ENCODE results near the gene DNAH14. TPM values are rescaled to one million over a fixed set of nuclear protein-coding genes. Genes with fewer than 3 reads are reported as not detected.

DNAH14 gene
- total and polyA plus RNA-seq, 2 of the 13 experiments (the other 11 are each of a cell fraction or from before 2014, with no cell fraction given) = 4.5 to 27.5 TPM

DNA sequence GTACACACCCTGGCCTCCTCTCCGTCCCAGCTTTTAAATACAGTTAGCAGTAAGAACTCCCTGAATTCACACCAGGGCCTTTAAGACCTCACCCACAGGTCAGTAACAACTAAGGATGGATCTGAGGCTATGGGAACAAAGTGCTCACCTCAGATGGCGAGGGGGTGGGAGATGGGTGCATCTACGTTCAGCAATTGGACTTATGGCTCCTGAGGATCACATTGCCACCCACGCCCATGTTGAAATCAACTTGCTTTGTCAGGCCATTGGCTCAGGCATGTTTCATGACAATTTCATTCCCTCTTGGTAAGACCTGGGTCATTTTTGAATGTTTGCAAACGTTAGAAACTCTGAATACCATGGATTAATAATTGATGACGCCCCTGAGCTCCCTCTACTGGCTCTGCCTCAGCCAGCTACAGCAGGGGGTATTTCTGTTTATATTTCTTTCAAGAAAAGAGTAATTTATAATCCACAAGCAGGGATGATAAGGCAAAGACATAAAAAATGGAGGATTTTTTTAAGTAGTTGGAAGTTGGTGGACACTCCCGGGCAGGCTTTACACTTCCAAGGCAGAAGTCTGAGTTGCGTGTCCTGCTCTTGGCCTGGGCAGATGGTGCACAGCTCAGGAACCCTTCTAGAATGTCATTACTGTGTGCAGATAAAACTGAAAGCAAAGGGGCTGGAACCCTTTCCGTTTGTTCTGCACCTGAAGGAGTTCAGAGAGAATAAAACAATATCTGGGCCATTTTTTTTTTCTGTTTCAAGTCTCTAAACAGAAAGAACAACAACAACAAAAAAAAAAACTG is 512.0 kb downstream of the DNAH14 start (continued):
- TF ChIP-seq KLF15 (CRISPR knock-in tag; IDR thresholded peaks at IDR 0.05; ENCODE audit: borderline replicate concordance) (no peak), NR1H2 (CRISPR knock-in tag; IDR thresholded peaks at IDR 0.05; ENCODE audit: borderline replicate concordance, low read depth) (no peak), FOXJ3 (CRISPR knock-in tag; IDR thresholded peaks at IDR 0.05; ENCODE audit: borderline replicate concordance) (no peak), NCOA1 (CRISPR knock-in tag; IDR thresholded peaks at IDR 0.05) (no peak), PRMT3 (CRISPR knock-in tag; IDR thresholded peaks at IDR 0.05; ENCODE audit: borderline replicate concordance, low read depth) (no peak), SRY (CRISPR knock-in tag; IDR thresholded peaks at IDR 0.05) (no peak), ZBTB42 (CRISPR knock-in tag; IDR thresholded peaks at IDR 0.05) (no peak), NFIC (IDR thresholded peaks at IDR 0.05; ENCODE audit: low read length) (no peak), ZFX (CRISPR knock-in tag; IDR thresholded peaks at IDR 0.05; ENCODE audit: low read depth) (peak; percentile 40), ZNF501 (CRISPR knock-in tag; IDR thresholded peaks at IDR 0.05) (peak; percentile 48), ZBTB7B (CRISPR knock-in tag; IDR thresholded peaks at IDR 0.05) (0 out of 2 replicates have a peak, but pooled peaks have one; percentile 46), THYN1 (CRISPR knock-in tag; IDR thresholded peaks at IDR 0.05; ENCODE audit: borderline replicate concordance, low read depth) (no peak), ZNF24 (IDR thresholded peaks at IDR 0.05) (no peak), ZNF260 (CRISPR knock-in tag; IDR thresholded peaks at IDR 0.05; ENCODE audit: borderline replicate concordance, low read depth) (no peak), TEAD3 (CRISPR knock-in tag; optimal IDR thresholded peaks at IDR 0.05; ENCODE audit: borderline replicate concordance) (peak; percentile 42), ZNF549 (CRISPR knock-in tag; IDR thresholded peaks at IDR 0.05) (no peak), ZNF674 (CRISPR knock-in tag; IDR thresholded peaks at IDR 0.05; ENCODE audit: low read depth) (no peak), ZNF30 (CRISPR knock-in tag; IDR thresholded peaks at IDR 0.05) (no peak), ZNF33A (CRISPR knock-in tag; IDR thresholded peaks at IDR 0.05; ENCODE audit: borderline replicate concordance) (no peak), WIZ (CRISPR knock-in tag; IDR thresholded peaks at IDR 0.05) (0 out of 2 replicates have a peak, but pooled peaks have one; percentile 53), ESRRA (CRISPR knock-in tag; IDR thresholded peaks at IDR 0.05; ENCODE audit: low read depth) (0 out of 2 replicates have a peak, but pooled peaks have one; percentile 18), ZSCAN20 (CRISPR knock-in tag; IDR thresholded peaks at IDR 0.05; ENCODE audit: borderline replicate concordance) (no peak), MTA3 (CRISPR knock-in tag; IDR thresholded peaks at IDR 0.05) (no peak)
- TF ChIP-seq, protein P1, sequence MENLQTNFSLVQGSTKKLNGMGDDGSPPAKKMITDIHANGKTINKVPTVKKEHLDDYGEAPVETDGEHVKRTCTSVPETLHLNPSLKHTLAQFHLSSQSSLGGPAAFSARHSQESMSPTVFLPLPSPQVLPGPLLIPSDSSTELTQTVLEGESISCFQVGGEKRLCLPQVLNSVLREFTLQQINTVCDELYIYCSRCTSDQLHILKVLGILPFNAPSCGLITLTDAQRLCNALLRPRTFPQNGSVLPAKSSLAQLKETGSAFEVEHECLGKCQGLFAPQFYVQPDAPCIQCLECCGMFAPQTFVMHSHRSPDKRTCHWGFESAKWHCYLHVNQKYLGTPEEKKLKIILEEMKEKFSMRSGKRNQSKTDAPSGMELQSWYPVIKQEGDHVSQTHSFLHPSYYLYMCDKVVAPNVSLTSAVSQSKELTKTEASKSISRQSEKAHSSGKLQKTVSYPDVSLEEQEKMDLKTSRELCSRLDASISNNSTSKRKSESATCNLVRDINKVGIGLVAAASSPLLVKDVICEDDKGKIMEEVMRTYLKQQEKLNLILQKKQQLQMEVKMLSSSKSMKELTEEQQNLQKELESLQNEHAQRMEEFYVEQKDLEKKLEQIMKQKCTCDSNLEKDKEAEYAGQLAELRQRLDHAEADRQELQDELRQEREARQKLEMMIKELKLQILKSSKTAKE (CRISPR knock-in tag; IDR thresholded peaks at IDR 0.05; ENCODE audit: borderline replicate concordance) = no peak
- TF ChIP-seq, protein P2, sequence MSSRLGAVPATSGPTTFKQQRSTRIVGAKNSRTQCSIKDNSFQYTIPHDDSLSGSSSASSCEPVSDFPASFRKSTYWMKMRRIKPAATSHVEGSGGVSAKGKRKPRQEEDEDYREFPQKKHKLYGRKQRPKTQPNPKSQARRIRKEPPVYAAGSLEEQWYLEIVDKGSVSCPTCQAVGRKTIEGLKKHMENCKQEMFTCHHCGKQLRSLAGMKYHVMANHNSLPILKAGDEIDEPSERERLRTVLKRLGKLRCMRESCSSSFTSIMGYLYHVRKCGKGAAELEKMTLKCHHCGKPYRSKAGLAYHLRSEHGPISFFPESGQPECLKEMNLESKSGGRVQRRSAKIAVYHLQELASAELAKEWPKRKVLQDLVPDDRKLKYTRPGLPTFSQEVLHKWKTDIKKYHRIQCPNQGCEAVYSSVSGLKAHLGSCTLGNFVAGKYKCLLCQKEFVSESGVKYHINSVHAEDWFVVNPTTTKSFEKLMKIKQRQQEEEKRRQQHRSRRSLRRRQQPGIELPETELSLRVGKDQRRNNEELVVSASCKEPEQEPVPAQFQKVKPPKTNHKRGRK (CRISPR knock-in tag; IDR thresholded peaks at IDR 0.05) = no peak
- TF ChIP-seq, protein P3, sequence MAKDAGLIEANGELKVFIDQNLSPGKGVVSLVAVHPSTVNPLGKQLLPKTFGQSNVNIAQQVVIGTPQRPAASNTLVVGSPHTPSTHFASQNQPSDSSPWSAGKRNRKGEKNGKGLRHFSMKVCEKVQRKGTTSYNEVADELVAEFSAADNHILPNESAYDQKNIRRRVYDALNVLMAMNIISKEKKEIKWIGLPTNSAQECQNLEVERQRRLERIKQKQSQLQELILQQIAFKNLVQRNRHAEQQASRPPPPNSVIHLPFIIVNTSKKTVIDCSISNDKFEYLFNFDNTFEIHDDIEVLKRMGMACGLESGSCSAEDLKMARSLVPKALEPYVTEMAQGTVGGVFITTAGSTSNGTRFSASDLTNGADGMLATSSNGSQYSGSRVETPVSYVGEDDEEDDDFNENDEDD (CRISPR knock-in tag; IDR thresholded peaks at IDR 0.05; ENCODE audit: borderline replicate concordance) = 0 out of 2 replicates have a peak, but pooled peaks have one; percentile 14
